GM21528 (cell line): ENCODE results near the gene TSPAN3.

Experiments
- ATAC-seq: cut with Tn5 transposase; IDR thresholded peaks from one replicate; pipeline ENCODE4 v1.9.1; 2021; ENCODE audit warnings: mild to moderate bottlenecking, moderate library complexity; ENCODE audit not compliant: unreplicated experiment, low FRiP score

The TSPAN3 gene

DNA sequence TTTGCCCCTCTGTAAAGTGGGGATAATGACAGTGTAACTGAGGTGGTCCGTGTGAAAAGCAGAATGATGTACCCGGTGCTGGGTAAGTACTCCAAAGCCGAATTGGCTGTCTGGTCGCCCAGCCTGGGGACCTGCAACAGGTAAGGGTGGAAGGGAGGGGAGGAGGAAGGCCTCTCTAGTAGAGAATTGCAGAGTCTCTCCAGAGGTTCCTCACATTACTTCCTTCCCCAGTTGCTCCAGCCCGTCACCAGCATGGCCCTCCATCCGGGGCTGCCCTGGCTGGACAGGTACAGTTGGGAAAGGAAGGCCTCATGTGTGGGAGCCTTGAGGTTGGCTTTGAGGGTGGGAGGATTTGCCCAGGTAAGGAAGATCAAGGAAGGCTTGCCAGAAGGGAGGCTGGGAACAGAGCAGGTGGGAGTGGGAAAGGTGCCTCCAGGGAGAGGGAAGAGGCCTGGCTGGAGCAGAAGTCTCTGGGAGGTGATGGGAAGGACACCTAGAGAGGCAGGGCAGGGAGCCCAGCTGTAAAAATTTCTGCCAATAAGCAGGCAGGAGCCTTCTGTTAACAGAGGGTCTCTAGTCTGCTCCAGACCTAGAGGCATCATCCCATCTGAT, 77.7 kb downstream of the TSPAN3 start:
- ATAC-seq: no peak

- ATAC-seq: no peak
These were observed 78.9 kb downstream of the TSPAN3 start for GRCh38 chr15:76991741-76992645.
